IPS-18a (cell line): ENCODE results near the gene SNRNP48.

ENCODE experiments used
- H3K27ac ChIP-seq: one replicate; pipeline ENCODE4 v1.5.1; 2013; ENCODE audit warnings: low read length
- H3K27me3 ChIP-seq: one replicate; pipeline ENCODE4 v1.6.1; 2013; ENCODE audit warnings: mild to moderate bottlenecking, low read length; ENCODE audit not compliant: control insufficient read depth, insufficient read depth
- H3K36me3 ChIP-seq: one replicate; pipeline ENCODE4 v1.6.1; 2013; ENCODE audit warnings: low read depth, low read length; ENCODE audit not compliant: control insufficient read depth
- H3K4me1 ChIP-seq: one replicate; pipeline ENCODE4 v1.6.1; 2013; ENCODE audit warnings: low read depth, low read length; ENCODE audit not compliant: control insufficient read depth
- H3K4me3 ChIP-seq: one replicate; pipeline ENCODE4 v1.5.1; 2013; ENCODE audit warnings: low read length
- H3K9ac ChIP-seq: one replicate; pipeline ENCODE4 v1.6.1; 2013; ENCODE audit warnings: mild to moderate bottlenecking, low read length, moderate library complexity
- H3K9me3 ChIP-seq: one replicate; pipeline ENCODE4 v1.6.1; 2013; ENCODE audit warnings: low read depth, low read length; ENCODE audit not compliant: control insufficient read depth

Gene SNRNP48

GRCh38 chr6:7580537-7580926 lies 9.5 kb upstream of the SNRNP48 start:
- Histone ChIP-seq H3K36me3 (peaks cover 72% of the 10 kb centered on the region), H3K9me3 (no peaks in the 10 kb centered on the region), H3K4me3 (no peak overlapping the region), H3K4me1 (no peaks in the 10 kb centered on the region), H3K27ac (no peak overlapping the region), H3K27me3 (no peaks in the 10 kb centered on the region), H3K9ac (no peak overlapping the region)

- Histone ChIP-seq H3K36me3 (peaks cover 67% of the 10 kb centered on the region), H3K4me3 (no peak overlapping the region), H3K27me3 (no peaks in the 10 kb centered on the region), H3K9me3 (no peaks in the 10 kb centered on the region), H3K27ac (no peak overlapping the region), H3K4me1 (no peaks in the 10 kb centered on the region), H3K9ac (no peak overlapping the region)
These were observed 8.9 kb upstream of the SNRNP48 start for GRCh38 chr6:7580927-7581618.

- Histone ChIP-seq H3K36me3 (peaks cover 27% of the 10 kb centered on the region), H3K4me1 (no peaks in the 10 kb centered on the region), H3K9me3 (no peaks in the 10 kb centered on the region), H3K27me3 (no peaks in the 10 kb centered on the region), H3K9ac (no peak overlapping the region), H3K4me3 (no peak overlapping the region), H3K27ac (no peak overlapping the region)
These were observed 4.6 kb upstream of the SNRNP48 start for GRCh38 chr6:7585287-7585930.

GRCh38 chr6:7587631-7588100 lies 2.3 kb upstream of the SNRNP48 start:
- H3K27me3 ChIP-seq, result no peaks in the 10 kb centered on the region
- H3K36me3 ChIP-seq, result peaks cover 15% of the 10 kb centered on the region
- H3K4me3 ChIP-seq, result no peak overlapping the region
- H3K9me3 ChIP-seq, result no peaks in the 10 kb centered on the region
- H3K4me1 ChIP-seq, result peaks cover 4% of the 10 kb centered on the region
- no peak overlapping the region for H3K27ac ChIP-seq
- no peak overlapping the region for H3K9ac ChIP-seq

GRCh38 chr6:7588506-7588905 lies 1.5 kb upstream of the SNRNP48 start:
- Histone ChIP-seq H3K36me3 (peaks cover 7% of the 10 kb centered on the region), H3K4me1 (peaks cover 4% of the 10 kb centered on the region), H3K4me3 (no peak overlapping the region), H3K27me3 (no peaks in the 10 kb centered on the region), H3K27ac (no peak overlapping the region), H3K9me3 (no peaks in the 10 kb centered on the region), H3K9ac (no peak overlapping the region)

- no peaks in the 10 kb centered on the region for H3K27me3 ChIP-seq
- H3K4me1 ChIP-seq, result peaks cover 4% of the 10 kb centered on the region
- H3K4me3 ChIP-seq, result peak overlapping the region; percentile 87
- no peaks in the 10 kb centered on the region for H3K9me3 ChIP-seq
- H3K27ac ChIP-seq, result no peak overlapping the region
- H3K9ac ChIP-seq, result no peak overlapping the region
- peaks cover 4% of the 10 kb centered on the region for H3K36me3 ChIP-seq
These were observed 777 bp upstream of the SNRNP48 start for GRCh38 chr6:7589221-7589620.

- Histone ChIP-seq H3K27ac (no peak overlapping the region), H3K9me3 (no peaks in the 10 kb centered on the region), H3K4me1 (peaks cover 4% of the 10 kb centered on the region), H3K36me3 (peaks cover 19% of the 10 kb centered on the region), H3K27me3 (no peaks in the 10 kb centered on the region), H3K4me3 (peak overlapping the region; percentile 87), H3K9ac (peak overlapping the region; percentile 70)
These were observed 912 bp downstream of the SNRNP48 start for GRCh38 chr6:7590918-7591302.

- H3K27me3 ChIP-seq, result no peaks in the 10 kb centered on the region
- no peak overlapping the region for H3K9ac ChIP-seq
- peaks cover 28% of the 10 kb centered on the region for H3K36me3 ChIP-seq
- H3K4me1 ChIP-seq, result peaks cover 4% of the 10 kb centered on the region
- no peaks in the 10 kb centered on the region for H3K9me3 ChIP-seq
- no peak overlapping the region for H3K27ac ChIP-seq
- peak overlapping the region; percentile 87 for H3K4me3 ChIP-seq
These were observed 1.8 kb downstream of the SNRNP48 start for GRCh38 chr6:7591770-7592169.

GRCh38 chr6:7593229-7593628 lies 3.2 kb downstream of the SNRNP48 start:
- peaks cover 4% of the 10 kb centered on the region for H3K4me1 ChIP-seq
- no peak overlapping the region for H3K27ac ChIP-seq
- H3K4me3 ChIP-seq, result no peak overlapping the region
- H3K9me3 ChIP-seq, result no peaks in the 10 kb centered on the region
- no peak overlapping the region for H3K9ac ChIP-seq
- H3K36me3 ChIP-seq, result peaks cover 36% of the 10 kb centered on the region
- no peaks in the 10 kb centered on the region for H3K27me3 ChIP-seq

- Histone ChIP-seq H3K27me3 (no peaks in the 10 kb centered on the region), H3K4me1 (peaks cover 4% of the 10 kb centered on the region), H3K9ac (no peak overlapping the region), H3K27ac (no peak overlapping the region), H3K4me3 (no peak overlapping the region), H3K9me3 (no peaks in the 10 kb centered on the region), H3K36me3 (peaks cover 45% of the 10 kb centered on the region)
These were observed 4.7 kb downstream of the SNRNP48 start for GRCh38 chr6:7594579-7595125.

GRCh38 chr6:7604003-7604402 lies 14.0 kb downstream of the SNRNP48 start:
- no peaks in the 10 kb centered on the region for H3K27me3 ChIP-seq
- peaks cover 87% of the 10 kb centered on the region for H3K36me3 ChIP-seq
- H3K9me3 ChIP-seq, result no peaks in the 10 kb centered on the region
- no peak overlapping the region for H3K4me3 ChIP-seq
- H3K9ac ChIP-seq, result no peak overlapping the region
- no peak overlapping the region for H3K27ac ChIP-seq
- H3K4me1 ChIP-seq, result no peaks in the 10 kb centered on the region

GRCh38 chr6:7604506-7604905 lies 14.5 kb downstream of the SNRNP48 start:
- Histone ChIP-seq H3K4me1 (no peaks in the 10 kb centered on the region), H3K27me3 (no peaks in the 10 kb centered on the region), H3K9ac (no peak overlapping the region), H3K9me3 (no peaks in the 10 kb centered on the region), H3K36me3 (peaks cover 87% of the 10 kb centered on the region), H3K4me3 (no peak overlapping the region), H3K27ac (no peak overlapping the region)
